MM.1S (cell line): ENCODE results near the gene SRGAP3.

Source experiments
- DNase-seq: peaks from one replicate; pipeline ENCODE4 v3.0.0-alpha.2; 2015
- H2AFZ ChIP-seq: fragments of 300-600 bp; sonication (generic); 2 replicates; pipeline ENCODE4 v1.6.0; 2016; ENCODE audit warnings: antibody characterized with exemption, low read length
- H3F3A ChIP-seq: fragments of 300-600 bp; sonication (generic); 2 replicates; pipeline ENCODE4 v1.6.1; 2016; ENCODE audit warnings: mild to moderate bottlenecking, antibody characterized with exemption, low read length, moderate library complexity, mixed read lengths; ENCODE audit not compliant: insufficient read depth
- H3K27ac ChIP-seq: fragments of 300-600 bp; sonication (generic); 2 replicates; pipeline ENCODE4 v1.5.1; 2016; ENCODE audit warnings: mild to moderate bottlenecking, low read length
- H3K27me3 ChIP-seq: fragments of 300-600 bp; sonication (generic); replicated peaks from 2 replicates; pipeline ENCODE4 v1.6.0; 2016; ENCODE audit warnings: low read length; ENCODE audit not compliant: insufficient read depth
- H3K36me3 ChIP-seq: fragments of 300-600 bp; sonication (generic); replicated peaks from 2 replicates; pipeline ENCODE4 v1.6.1; 2016; ENCODE audit warnings: mild to moderate bottlenecking, low read length, mixed read lengths; ENCODE audit not compliant: insufficient read depth
- H3K4me1 ChIP-seq: fragments of 300-600 bp; sonication (generic); 2 replicates; pipeline ENCODE4 v1.6.1; 2016; ENCODE audit warnings: low read length, mixed read lengths
- H3K4me2 ChIP-seq: fragments of 300-600 bp; sonication (generic); 2 replicates; pipeline ENCODE4 v1.6.0; 2016; ENCODE audit warnings: low read depth, low read length
- H3K4me3 ChIP-seq: fragments of 300-600 bp; sonication (generic); 2 replicates; pipeline ENCODE4 v1.5.1; 2016; ENCODE audit warnings: low read length, mixed read lengths
- H3K79me2 ChIP-seq: fragments of 300-600 bp; sonication (generic); 2 replicates; pipeline ENCODE4 v1.6.1; 2016; ENCODE audit warnings: mixed run types, low read length, mixed read lengths
- H3K9ac ChIP-seq: fragments of 300-600 bp; sonication (generic); 2 replicates; pipeline ENCODE4 v1.6.1; 2016; ENCODE audit warnings: low read length, mixed read lengths
- H3K9me2 ChIP-seq: fragments of 300-600 bp; sonication (generic); replicated peaks from 2 replicates; pipeline ENCODE4 v1.6.1; 2016; ENCODE audit warnings: mild to moderate bottlenecking, low read length, mixed read lengths; ENCODE audit not compliant: insufficient read depth
- H3K9me3 ChIP-seq: fragments of 300-600 bp; sonication (generic); replicated peaks from 2 replicates; pipeline ENCODE4 v1.6.1; 2016; ENCODE audit warnings: mild to moderate bottlenecking, low read length, mixed read lengths; ENCODE audit not compliant: insufficient read depth
- H4K20me1 ChIP-seq: fragments of 300-600 bp; sonication (generic); 2 replicates; pipeline ENCODE4 v1.6.1; 2016; ENCODE audit warnings: mild to moderate bottlenecking, low read length, moderate library complexity, mixed read lengths; ENCODE audit not compliant: insufficient read depth
- CTCF ChIP-seq: fragments of 300-600 bp; sonication (generic); IDR thresholded peaks from 2 replicates; pipeline ENCODE4 v1.5.1; 2016; ENCODE audit warnings: antibody characterized with exemption, low read length, mixed read lengths
- EZH2 ChIP-seq: fragments of 300-600 bp; sonication (generic); optimal IDR thresholded peaks from 2 replicates; pipeline ENCODE3; 2017; ENCODE audit warnings: low read depth, mild to moderate bottlenecking, antibody characterized with exemption, low read length, mixed read lengths
- EZH2phosphoT487 ChIP-seq: fragments of 300-600 bp; sonication (generic); IDR thresholded peaks from 2 replicates; pipeline ENCODE4 v1.6.1; 2018; ENCODE audit warnings: antibody characterized with exemption, low read length

SRGAP3 gene

GRCh38 chr3:8932507-8932906 is 316.9 kb downstream of the SRGAP3 start:
- no peaks in the 10 kb centered on the region for H3K36me3 ChIP-seq
- no peaks in the 10 kb centered on the region for H3K4me1 ChIP-seq
- no peaks in the 10 kb centered on the region for H3K27me3 ChIP-seq
- H3K79me2 ChIP-seq: no peaks in the 10 kb centered on the region
- H3F3A ChIP-seq: no peaks in the 10 kb centered on the region
- H3K9me3 ChIP-seq: no peaks in the 10 kb centered on the region
- H3K9ac ChIP-seq: no peak overlapping the region
- H3K27ac ChIP-seq: no peak overlapping the region
- no peaks in the 10 kb centered on the region for H4K20me1 ChIP-seq
- H2AFZ ChIP-seq: no peak overlapping the region
- H3K9me2 ChIP-seq: no peaks in the 10 kb centered on the region
- TF ChIP-seq EZH2phosphoT487 (no peak), CTCF (no peak), EZH2 (no peak)
- no peak overlapping the region for H3K4me2 ChIP-seq
- no peak overlapping the region for H3K4me3 ChIP-seq
- DNase-seq: no peak

GRCh38 chr3:8931342-8931741 is 318.1 kb downstream of the SRGAP3 start:
- Histone ChIP-seq H3K4me3 (no peak overlapping the region), H3K27me3 (no peaks in the 10 kb centered on the region), H3K79me2 (no peaks in the 10 kb centered on the region), H3K9me2 (no peaks in the 10 kb centered on the region), H3F3A (no peaks in the 10 kb centered on the region), H3K36me3 (no peaks in the 10 kb centered on the region), H4K20me1 (no peaks in the 10 kb centered on the region), H2AFZ (no peak overlapping the region), H3K4me1 (no peaks in the 10 kb centered on the region), H3K9ac (no peak overlapping the region), H3K27ac (no peak overlapping the region), H3K4me2 (no peak overlapping the region; the same call in 1 of the 2 replicates), H3K9me3 (no peaks in the 10 kb centered on the region)
- peak; percentile 24 for DNase-seq
- no peak for TF ChIP-seq EZH2phosphoT487
